A673 (cell line): ENCODE measurements around the gene RNF220. TPM values are rescaled to one million over a fixed set of nuclear protein-coding genes. Genes with fewer than 3 reads are reported as not detected.

Experiments used
- BruUV-seq: library from RNA; stranded (reverse); fragments of 400-500 nt; replicated peaks from 2 replicates; lab custom pipeline; 2021; lab: Mats Ljungman, UMichigan
- CTCF ChIA-PET: fragments of 300-600 bp; sonication (Branson Sonifier 250); formaldehyde crosslinking; loops from one replicate; lab custom pipeline; 2022; ENCODE audit warnings: antibody characterized with exemption; lab: Charles Lee
- POLR2A ChIA-PET: fragments of 300-600 bp; sonication (Branson Sonifier 250); formaldehyde crosslinking; loops from one replicate; lab custom pipeline; 2022; ENCODE audit warnings: antibody characterized with exemption; ENCODE audit not compliant: low non-redundant PET; lab: Charles Lee
- DNase-seq: peaks from one replicate; pipeline ENCODE4 v3.0.0-alpha.2; 2015; ENCODE audit warnings: low spot score
- H3K27ac ChIP-seq: fragments of 200-600 bp; sonication (generic); 2 replicates; pipeline ENCODE4 v1.5.1; 2016; ENCODE audit warnings: mixed run types, low read depth, mild to moderate bottlenecking, mixed read lengths, antibody characterized with exemption, low read length; ENCODE audit not compliant: poor library complexity, severe bottlenecking
- H3K27me3 ChIP-seq: fragments of 200-600 bp; sonication (generic); replicated peaks from 2 replicates; pipeline ENCODE4 v1.6.1; 2017; ENCODE audit warnings: mixed run types, low read depth, mild to moderate bottlenecking, mixed read lengths, antibody characterized with exemption, low read length; ENCODE audit not compliant: insufficient read depth, poor library complexity
- H3K36me3 ChIP-seq: fragments of 200-600 bp; sonication (generic); 2 replicates; pipeline ENCODE4 v1.6.1; 2016; ENCODE audit warnings: mixed run types, mild to moderate bottlenecking, mixed read lengths, antibody characterized with exemption, low read length; ENCODE audit not compliant: insufficient read depth, poor library complexity, severe bottlenecking
- H3K4me1 ChIP-seq: fragments of 200-600 bp; sonication (generic); 2 replicates; pipeline ENCODE4 v1.6.1; 2017; ENCODE audit warnings: mixed run types, mild to moderate bottlenecking, mixed read lengths, antibody characterized with exemption, low read length; ENCODE audit not compliant: insufficient read depth, poor library complexity, severe bottlenecking
- H3K4me3 ChIP-seq: fragments of 200-600 bp; sonication (generic); 2 replicates; pipeline ENCODE4 v1.5.1; 2016; ENCODE audit warnings: low read depth, mixed run types, mild to moderate bottlenecking, mixed read lengths, low read length; ENCODE audit not compliant: poor library complexity, severe bottlenecking
- H3K9me3 ChIP-seq: fragments of 200-600 bp; sonication (generic); 2 replicates; pipeline ENCODE4 v1.6.1; 2016; ENCODE audit warnings: mixed run types, low read depth, mild to moderate bottlenecking, mixed read lengths, antibody characterized with exemption, low read length; ENCODE audit not compliant: poor library complexity, severe bottlenecking
- CTCF ChIP-seq: fragments of 300-800, 200-600 bp; sonication (generic); conservative IDR thresholded peaks from 2 replicates; pipeline ENCODE4 v1.5.1; 2017; ENCODE audit warnings: low read depth, mild to moderate bottlenecking, antibody characterized with exemption, low read length, moderate library complexity, mixed read lengths
- EZH2 ChIP-seq: fragments of 200-600 bp; sonication (generic); IDR thresholded peaks from 2 replicates; pipeline ENCODE4 v1.6.1; 2017; ENCODE audit warnings: borderline replicate concordance, low read depth, mild to moderate bottlenecking, mixed read lengths, antibody characterized with exemption, low read length; ENCODE audit not compliant: poor library complexity, severe bottlenecking
- intact Hi-C: fragments of 100-400 bp; cut with micrococcal nuclease; formaldehyde crosslinking; loops from one replicate; pipeline ENCODE4 v1.10.0; 2022; ENCODE audit not compliant: unreplicated experiment
- total RNA-seq: library from RNA; stranded (reverse); gene quantifications from 2 replicates; pipeline ENCODE4 v1.2.3, GENCODE V29; 2021

The RNF220 gene
- total RNA-seq, 1 experiment from 2014 or later, result 80.6 TPM

GRCh38 chr1:44684525-44684924, 279.5 kb downstream of the RNF220 start:
- POLR2A ChIA-PET, result interaction anchor here (0.7 kb wide), 1 partner anchor 29 kb away, joined by 4 read pairs; no protein-coding TSS in a partner anchor
- no peak overlapping the region for H3K27ac ChIP-seq

GRCh38 chr1:44685218-44685617, 280.2 kb downstream of the RNF220 start:
- POLR2A ChIA-PET, result interaction anchor here (0.7 kb wide), 1 partner anchor 28 kb away, joined by 4 read pairs; no protein-coding TSS in a partner anchor
- no TSS peak for BruUV-seq
- intact Hi-C loops, result no loop called here

More at GRCh38 chr1:44684525-44684924, 279.5 kb downstream of the RNF220 start:
- H3K36me3 ChIP-seq, result no peaks in the 10 kb centered on the region
- CTCF ChIA-PET, result no interaction called here
- H3K27me3 ChIP-seq, result no peaks in the 10 kb centered on the region
- H3K4me3 ChIP-seq, result no peak overlapping the region
- TF ChIP-seq EZH2 (no peak), CTCF (no peak)
- DNase-seq, result no peak
- peaks cover 2% of the 10 kb centered on the region for H3K4me1 ChIP-seq
- intact Hi-C loops, result no loop called here
- no peaks in the 10 kb centered on the region for H3K9me3 ChIP-seq
- no TSS peak for BruUV-seq

GRCh38 chr1:44685881-44686280, 280.8 kb downstream of the RNF220 start:
- BruUV-seq, result no TSS peak
- H3K27me3 ChIP-seq, result no peaks in the 10 kb centered on the region
- TF ChIP-seq EZH2, result no peak
- TF ChIP-seq CTCF, result no peak
- H3K9me3 ChIP-seq, result no peaks in the 10 kb centered on the region
- DNase-seq, result no peak
- ChIA-PET POLR2A (no interaction called here), CTCF (no interaction called here)
- H3K4me3 ChIP-seq, result no peak overlapping the region
- H3K27ac ChIP-seq, result no peak overlapping the region
- no peaks in the 10 kb centered on the region for H3K36me3 ChIP-seq
- H3K4me1 ChIP-seq, result peaks cover 4% of the 10 kb centered on the region
- intact Hi-C loops, result no loop called here

More at GRCh38 chr1:44685218-44685617, 280.2 kb downstream of the RNF220 start:
- no peak for DNase-seq
- peaks cover 4% of the 10 kb centered on the region for H3K4me1 ChIP-seq
- TF ChIP-seq EZH2, result no peak
- TF ChIP-seq CTCF, result no peak
- no peaks in the 10 kb centered on the region for H3K9me3 ChIP-seq
- H3K27me3 ChIP-seq, result no peaks in the 10 kb centered on the region
- no peak overlapping the region for H3K4me3 ChIP-seq
- CTCF ChIA-PET, result no interaction called here
- H3K36me3 ChIP-seq, result no peaks in the 10 kb centered on the region
- no peak overlapping the region for H3K27ac ChIP-seq
